Erythroblast (primary cell): ENCODE data around the gene AP3S2.

Experiments used
- GATA1 ChIP-seq: IDR thresholded peaks from 2 replicates; pipeline ENCODE4 v1.6.1; 2011; ENCODE audit warnings: low read depth, mild to moderate bottlenecking, control low read depth, low read length, moderate library complexity
- POLR2A ChIP-seq: IDR thresholded peaks from 2 replicates; pipeline ENCODE4 v1.6.1; 2011; ENCODE audit warnings: mild to moderate bottlenecking, low read length

DNA sequence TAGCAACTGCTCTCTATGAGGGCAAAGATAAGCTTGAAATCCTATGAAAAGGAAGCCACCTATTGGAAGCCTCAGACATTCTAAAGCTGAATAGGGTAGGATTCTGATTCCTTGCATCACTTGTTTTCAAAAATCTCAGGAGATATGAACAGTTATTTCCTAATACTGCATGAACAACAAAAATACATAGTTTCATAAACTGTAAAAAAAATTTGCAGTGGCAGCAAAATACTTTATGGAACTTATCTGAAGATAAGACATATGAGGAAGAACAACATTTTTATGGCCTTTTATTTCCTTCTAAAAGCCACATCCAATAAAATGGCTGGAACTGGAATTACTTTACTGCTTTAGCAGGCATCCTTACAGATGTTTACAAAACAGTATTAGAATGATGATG is 29.9 kb downstream of the AP3S2 start:
- TF ChIP-seq POLR2A (no peak), GATA1 (no peak)
